ENCODE results near the gene GPR15LG. TPM values are rescaled to one million over a fixed set of nuclear protein-coding genes. Genes with fewer than 3 reads are reported as not detected.

GPR15LG gene
- polyA plus RNA-seq, 1 experiment = not detected

- POLR2A ChIA-PET = no interaction called here
- no peaks in the 10 kb centered on the region for H3K9me3 ChIP-seq (ENCODE audit: control insufficient read depth, insufficient read depth, low read length)
- CTCF ChIA-PET = no interaction called here
Measured at GRCh38 chr10:84172467-84173356, 889 bp upstream of the GPR15LG start.

GRCh38 chr10:84175436-84175835 lies 1.8 kb downstream of the GPR15LG start:
- CTCF ChIA-PET = no interaction called here
- H3K4me3 ChIP-seq (ENCODE audit: low read depth, low read length) = no peak overlapping the region
- POLR2A ChIA-PET = no interaction called here
- DNase-seq (ENCODE audit: low read depth, low spot score) = no peak
- H3K27me3 ChIP-seq (ENCODE audit: control insufficient read depth, insufficient read depth, low read length) = no peaks in the 10 kb centered on the region
- H3K9me3 ChIP-seq (ENCODE audit: control insufficient read depth, insufficient read depth, low read length) = no peaks in the 10 kb centered on the region
- TF ChIP-seq CTCF (IDR thresholded peaks at IDR 0.05; ENCODE audit: low read depth, low read length) = no peak
- no peak overlapping the region for H3K27ac ChIP-seq (ENCODE audit: low read depth, low read length)

More at GRCh38 chr10:84172467-84173356, 889 bp upstream of the GPR15LG start:
- H3K27me3 ChIP-seq (ENCODE audit: control insufficient read depth, insufficient read depth, low read length) = no peaks in the 10 kb centered on the region
- no peak for DNase-seq (ENCODE audit: low read depth, low spot score)
- TF ChIP-seq CTCF (IDR thresholded peaks at IDR 0.05; ENCODE audit: low read depth, low read length) = no peak
- no peak overlapping the region for H3K27ac ChIP-seq (ENCODE audit: low read depth, low read length)
- H3K4me3 ChIP-seq (ENCODE audit: low read depth, low read length) = no peak overlapping the region

DNA sequence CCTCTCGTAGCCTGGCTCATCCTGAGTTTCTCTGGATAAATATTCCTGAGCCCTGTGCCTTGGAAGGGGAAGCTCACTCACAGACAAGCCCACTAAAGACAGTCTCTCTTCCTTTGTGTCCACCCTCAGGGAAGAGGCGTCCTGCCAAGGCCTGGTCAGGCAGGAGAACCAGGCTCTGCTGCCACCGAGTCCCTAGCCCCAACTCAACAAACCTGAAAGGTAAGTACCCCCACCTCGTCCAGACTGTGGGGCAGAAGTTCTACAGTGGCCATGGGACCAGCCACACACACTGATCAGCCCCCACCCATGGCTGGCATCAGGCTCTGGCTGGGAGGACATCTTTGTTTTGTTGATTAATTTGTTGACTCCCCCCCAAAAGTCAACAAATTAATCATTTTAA lies 2.8 kb downstream of the GPR15LG start:
- Histone ChIP-seq H3K4me3 (ENCODE audit: low read depth, low read length) (no peak overlapping the region), H3K27ac (ENCODE audit: low read depth, low read length) (no peak overlapping the region), H3K27me3 (ENCODE audit: control insufficient read depth, insufficient read depth, low read length) (no peaks in the 10 kb centered on the region), H3K9me3 (ENCODE audit: control insufficient read depth, insufficient read depth, low read length) (no peaks in the 10 kb centered on the region; the same call in 1 of the 2 replicates)
- DNase-seq (ENCODE audit: low read depth, low spot score) = no peak
- no peak for TF ChIP-seq CTCF (IDR thresholded peaks at IDR 0.05; ENCODE audit: low read depth, low read length)
- ChIA-PET POLR2A (no interaction called here), CTCF (no interaction called here)

GRCh38 chr10:84176836-84177474 lies 3.4 kb downstream of the GPR15LG start:
- Histone ChIP-seq H3K27ac (ENCODE audit: low read depth, low read length) (no peak overlapping the region), H3K9me3 (ENCODE audit: control insufficient read depth, insufficient read depth, low read length) (no peaks in the 10 kb centered on the region; the same call in 1 of the 2 replicates), H3K4me3 (ENCODE audit: low read depth, low read length) (no peak overlapping the region), H3K27me3 (ENCODE audit: control insufficient read depth, insufficient read depth, low read length) (no peaks in the 10 kb centered on the region)
- TF ChIP-seq CTCF (IDR thresholded peaks at IDR 0.05; ENCODE audit: low read depth, low read length) = no peak
- DNase-seq (ENCODE audit: low read depth, low spot score) = no peak
- CTCF ChIA-PET = no interaction called here
- POLR2A ChIA-PET = no interaction called here

- ChIA-PET POLR2A (no interaction called here), CTCF (no interaction called here)
Measured at GRCh38 chr10:84177541-84178141, 4.0 kb downstream of the GPR15LG start.

More at GRCh38 chr10:84177541-84178141, 4.0 kb downstream of the GPR15LG start:
- peaks cover 4% of the 10 kb centered on the region for H3K27me3 ChIP-seq (ENCODE audit: control insufficient read depth, insufficient read depth, low read length)
- H3K9me3 ChIP-seq (ENCODE audit: control insufficient read depth, insufficient read depth, low read length) = no peaks in the 10 kb centered on the region; the same call in 1 of the 2 replicates
- no peak for TF ChIP-seq CTCF (IDR thresholded peaks at IDR 0.05; ENCODE audit: low read depth, low read length)
- DNase-seq (ENCODE audit: low read depth, low spot score) = no peak
- no peak overlapping the region for H3K27ac ChIP-seq (ENCODE audit: low read depth, low read length)
- H3K4me3 ChIP-seq (ENCODE audit: low read depth, low read length) = no peak overlapping the region
